ENCODE results near the gene RGS9BP.
"Not testable (repeated sequence)": the region's sequence is repeated elsewhere in the genome, so short reads cannot be mapped to it uniquely, and the experiment has no call there.

Gene RGS9BP

GRCh38 chr19:32695506-32695905 lies 19.9 kb downstream of the RGS9BP start:
- DNase-seq (ENCODE audit: low read depth), result not testable (repeated sequence)

- DNase-seq (ENCODE audit: low read depth), result not testable (repeated sequence)
Observed at GRCh38 chr19:32696771-32697170, 21.1 kb downstream of the RGS9BP start.

- not testable (repeated sequence) for DNase-seq (ENCODE audit: low read depth)
Observed at GRCh38 chr19:32700129-32700528, 24.5 kb downstream of the RGS9BP start.

DNA sequence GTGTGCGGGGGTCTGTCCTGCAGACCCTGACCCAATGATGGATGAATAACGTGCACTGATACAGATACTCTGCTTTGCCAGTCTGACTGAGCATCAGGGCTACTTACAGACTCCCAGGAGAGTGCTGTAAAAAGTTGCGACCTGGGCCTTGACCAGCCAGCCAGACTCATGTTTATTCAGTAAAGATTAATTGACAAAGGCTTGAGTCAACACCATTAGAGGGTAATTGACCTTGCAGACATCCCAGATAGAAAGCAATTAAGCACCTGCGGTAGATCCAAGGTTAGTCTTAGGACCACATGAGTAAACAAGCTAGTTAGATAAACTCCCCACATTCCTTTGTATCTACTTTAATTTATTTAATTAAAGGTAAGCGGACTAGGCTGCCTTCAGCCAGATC lies 26.4 kb downstream of the RGS9BP start:
- DNase-seq (ENCODE audit: low read depth), result no peak

DNA sequence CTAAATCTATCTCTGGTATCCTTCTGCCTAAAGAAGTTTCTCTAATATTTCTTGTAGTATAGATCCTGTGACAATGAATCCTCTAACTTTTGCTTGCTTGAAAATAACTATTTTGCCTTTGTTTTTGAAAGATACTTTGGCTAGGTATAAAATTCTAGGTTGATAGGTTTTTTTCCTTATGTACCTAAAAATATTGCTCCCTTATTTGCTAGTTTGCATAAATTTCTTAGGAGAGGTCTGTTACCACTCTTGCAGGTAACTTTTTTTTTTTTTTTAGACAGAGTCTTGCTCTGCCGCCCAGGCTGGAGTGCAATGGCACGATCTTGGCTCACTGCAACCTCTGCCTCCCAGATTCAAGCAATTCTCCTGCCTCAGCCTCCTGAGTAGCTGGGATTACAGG lies 28.4 kb downstream of the RGS9BP start:
- DNase-seq (ENCODE audit: low read depth), result not testable (repeated sequence)

GRCh38 chr19:32708457-32708856 lies 32.8 kb downstream of the RGS9BP start:
- no peak for DNase-seq (ENCODE audit: low read depth)

DNA sequence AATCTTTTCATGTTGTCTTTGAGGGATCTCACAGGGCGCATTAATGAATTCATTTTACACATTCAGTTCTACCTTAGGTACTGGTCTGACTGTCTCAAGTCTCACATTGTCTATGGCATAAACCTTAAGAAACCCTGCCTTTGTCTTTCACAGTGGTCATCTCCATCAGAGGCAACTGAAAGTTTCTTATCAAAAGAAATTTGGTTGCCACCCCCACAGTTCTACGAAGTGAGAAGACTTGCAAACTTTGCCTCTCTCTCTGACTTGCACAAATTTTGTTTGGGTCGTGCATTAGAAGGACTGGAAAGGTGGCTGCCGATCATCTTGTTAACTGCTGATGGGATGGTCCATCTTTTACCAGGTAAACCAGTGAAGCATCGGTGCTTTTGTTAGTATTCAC lies 33.4 kb downstream of the RGS9BP start:
- no peak for DNase-seq (ENCODE audit: low read depth)

DNA sequence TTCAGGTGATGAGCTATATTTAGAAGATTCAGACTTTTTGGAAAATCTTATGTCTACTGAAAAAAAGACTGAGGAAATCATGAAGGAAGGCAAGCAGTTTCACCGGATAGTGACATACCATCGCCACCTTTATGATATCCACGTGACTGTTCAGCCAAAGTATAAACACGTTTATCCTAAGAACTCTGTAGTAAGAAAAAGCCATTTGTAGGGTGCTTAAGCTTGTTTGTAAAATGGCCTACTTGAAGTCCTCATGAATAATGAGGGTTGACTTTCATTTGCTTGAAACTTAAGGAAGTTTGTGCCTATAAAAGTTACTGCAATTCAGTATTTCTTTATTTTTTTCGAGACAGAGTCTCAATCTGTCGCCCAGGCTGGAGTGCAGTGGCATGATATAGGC lies 36.1 kb downstream of the RGS9BP start:
- no peak for DNase-seq (ENCODE audit: low read depth)

GRCh38 chr19:32716203-32716602 lies 40.6 kb downstream of the RGS9BP start:
- not testable (repeated sequence) for DNase-seq (ENCODE audit: low read depth)

- DNase-seq (ENCODE audit: low read depth), result no peak
Observed at GRCh38 chr19:32717496-32717895, 41.8 kb downstream of the RGS9BP start.

- no peak for DNase-seq (ENCODE audit: low read depth)
Observed at GRCh38 chr19:32718286-32718685, 42.6 kb downstream of the RGS9BP start.

DNA sequence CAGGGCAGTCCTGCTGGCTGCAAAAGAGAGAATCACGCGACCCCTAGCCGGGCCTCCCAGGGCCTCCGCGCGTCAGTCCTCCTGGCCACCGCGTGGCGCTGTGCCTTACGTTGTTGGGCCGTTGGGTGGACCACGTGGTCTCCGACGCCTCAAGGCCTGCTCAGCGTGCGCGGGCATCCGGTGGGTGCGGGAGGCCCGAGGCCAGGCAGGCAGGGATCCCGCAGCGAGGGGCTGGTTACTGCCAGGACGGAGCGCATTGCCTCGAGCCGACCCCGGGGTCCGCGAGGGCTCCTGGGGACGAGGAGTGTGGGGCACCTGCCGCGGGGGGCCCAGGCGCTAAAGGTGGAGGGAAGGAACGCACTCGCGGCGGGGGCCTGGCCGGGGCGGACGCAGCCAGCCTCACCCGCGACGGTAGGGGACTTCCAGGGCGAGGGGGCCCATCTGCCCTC lies 44.0 kb downstream of the RGS9BP start, which contains the start of gene TDRD12:
TDRD12 (plus strand) TSS at position 157 of the 449 bp plus-strand sequence. CDS start 306 bp downstream, outside the sequence.
- DNase-seq (ENCODE audit: low read depth), result no peak

DNA sequence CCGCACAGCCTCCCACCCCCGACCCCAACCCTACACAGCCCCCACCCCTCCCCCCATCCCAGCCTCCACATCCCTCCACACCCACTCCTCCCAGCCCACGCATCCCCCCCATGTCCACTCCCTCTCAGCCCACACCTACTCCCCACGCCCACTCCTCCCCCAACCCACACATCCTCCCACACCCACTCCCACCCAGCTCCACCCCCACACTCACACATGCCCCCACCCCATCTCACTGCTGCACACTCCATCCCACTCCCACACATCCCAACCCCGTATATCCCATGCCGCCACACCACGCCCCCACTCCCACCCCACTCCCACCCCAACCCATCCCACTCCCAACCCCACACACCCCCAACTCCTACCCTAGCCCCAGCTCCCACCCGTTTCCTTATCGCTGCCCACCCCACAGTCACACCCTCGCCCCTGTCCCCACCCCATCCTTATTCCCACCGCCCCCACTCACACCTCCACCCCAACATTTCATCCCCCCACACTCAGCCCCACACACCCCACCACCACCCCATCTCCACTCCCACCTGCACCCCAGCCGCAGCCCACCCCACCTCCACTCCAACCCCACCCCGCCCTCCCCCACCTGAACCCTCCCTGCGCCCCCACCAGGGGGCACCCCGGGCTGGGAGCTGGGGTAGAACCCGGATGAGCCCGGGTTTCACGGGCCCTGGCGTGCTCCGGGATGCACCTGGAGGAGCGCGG lies 44.7 kb downstream of the RGS9BP start:
- DNase-seq (ENCODE audit: low read depth), result no peak

- DNase-seq (ENCODE audit: low read depth), result no peak
Observed at GRCh38 chr19:32720936-32721250, 45.2 kb downstream of the RGS9BP start.
